ENCODE measurements around the gene MTG1. TPM values are rescaled to one million over a fixed set of nuclear protein-coding genes. Genes with fewer than 3 reads are reported as not detected.
A peak's percentile ranks its signal among the peaks of the same experiment; 100 is the strongest.

The MTG1 gene
- total and polyA plus RNA-seq, 2 experiments from 2014 or later: 45.7 to 68.6 TPM

GRCh38 chr10:133464582-133465031 is 70.7 kb downstream of the MTG1 start (continued):
- no peak for TF ChIP-seq ZNF462 (CRISPR knock-in tag; IDR thresholded peaks at IDR 0.05)
- no peak for TF ChIP-seq NANOG (IDR thresholded peaks at IDR 0.05; ENCODE audit: borderline replicate concordance)

GRCh38 chr10:133465191-133465949 is 71.4 kb downstream of the MTG1 start:
- H3F3A ChIP-seq (replicated peaks; ENCODE audit: low read depth): no peaks in the 10 kb centered on the region
- Mint-ChIP-seq H3K27ac (no peak overlapping the region), H3K36me3 (ENCODE audit: low read depth) (peaks cover 19% of the 10 kb centered on the region; the same call in 2 of the 3 replicates), H3K4me3 (peak overlapping the region; percentile 60), H3K4me1 (no peaks in the 10 kb centered on the region), H3K27me3 (ENCODE audit: insufficient read depth, low read depth, poor library complexity) (peaks cover 36% of the 10 kb centered on the region), H3K9me3 (peaks cover 68% of the 10 kb centered on the region)
- H3K9me2 ChIP-seq (ENCODE audit: insufficient read depth): no peaks in the 10 kb centered on the region
- H3K27me3 ChIP-seq (ENCODE audit: insufficient read depth): peaks cover 23% of the 10 kb centered on the region
- H3K4me1 ChIP-seq (ENCODE audit: insufficient read depth): no peaks in the 10 kb centered on the region
- no peaks in the 10 kb centered on the region for H3K79me2 ChIP-seq (replicated peaks; ENCODE audit: insufficient read depth)
- peak; percentile 22 to 51; a peak in 3 of 4 replicates for TF ChIP-seq CTCF (conservative IDR thresholded peaks at IDR 0.05; ENCODE audit: low read depth in 2 of 2)
- no peak for TF ChIP-seq EZH2phosphoT487 (IDR thresholded peaks at IDR 0.05; ENCODE audit: unreplicated experiment)
- no peak for TF ChIP-seq POLR2AphosphoS5 (IDR thresholded peaks at IDR 0.05; ENCODE audit: low read depth)
- TF ChIP-seq JUNB (IDR thresholded peaks at IDR 0.05; ENCODE audit: unreplicated experiment): no peak
- TF ChIP-seq CREB1 (CRISPR knock-in tag; IDR thresholded peaks at IDR 0.05; ENCODE audit: low read depth): no peak
- no peak for TF ChIP-seq REST (IDR thresholded peaks at IDR 0.05; ENCODE audit: unreplicated experiment)
- peak; percentile 44 for DNase-seq (ENCODE audit: low spot score)
- peak overlapping the region; percentile 43; the same call in 1 of the 2 replicates for H3K4me3 ChIP-seq
- H3K36me3 ChIP-seq (ENCODE audit: insufficient read depth): no peaks in the 10 kb centered on the region
- peak; percentile 95 for ATAC-seq
- no peak overlapping the region for H3K27ac ChIP-seq (ENCODE audit: low read depth)
- H2AFZ ChIP-seq: no peak overlapping the region
- no peaks in the 10 kb centered on the region for H4K20me1 ChIP-seq (replicated peaks; ENCODE audit: insufficient read depth)
- no peak overlapping the region; the same call in 1 of the 2 replicates for H3K4me2 ChIP-seq
